Caco-2 (cell line): Measurements from ENCODE around the gene ALDH16A1. TPM values are rescaled to one million over a fixed set of nuclear protein-coding genes. Genes with fewer than 3 reads are reported as not detected.

Experiments used
- BruUV-seq: library from RNA; stranded (reverse); fragments of 400-500 nt; replicated peaks from 2 replicates; lab custom pipeline; 2021; lab: Mats Ljungman, UMichigan
- CTCF ChIA-PET: fragments of 300-600 bp; sonication (Branson Sonifier 250); formaldehyde crosslinking; loops from one replicate; lab custom pipeline; 2022; ENCODE audit warnings: antibody characterized with exemption; lab: Charles Lee
- POLR2A ChIA-PET: fragments of 300-600 bp; sonication (Branson Sonifier 250); formaldehyde crosslinking; loops from one replicate; lab custom pipeline; 2022; ENCODE audit warnings: antibody characterized with exemption; lab: Charles Lee
- DNase-seq, 2 experiments: peaks; one replicate each; pipeline versions ENCODE4 v3.0.0 to v3.0.0-alpha.2; 2020 to 2022
- H3K27me3 ChIP-seq: replicated peaks from 2 replicates; pipeline ENCODE4 v1.6.0; 2011; ENCODE audit warnings: low read length; ENCODE audit not compliant: control insufficient read depth, insufficient read depth
- H3K36me3 ChIP-seq: 2 replicates; pipeline ENCODE4 v1.5.1; 2011; ENCODE audit warnings: low read length; ENCODE audit not compliant: control insufficient read depth, insufficient read depth
- H3K4me1 ChIP-seq: fragments of 250-450 bp; sonication (Bioruptor Pico); 2 replicates; pipeline ENCODE4 v1.5.1; 2020; ENCODE audit warnings: mild to moderate bottlenecking
- H3K4me3 ChIP-seq: 2 replicates; pipeline ENCODE4 v1.5.1; 2011; ENCODE audit warnings: low read depth, mild to moderate bottlenecking, control low read depth, low read length
- H3K9me3 ChIP-seq: fragments of 250-450 bp; sonication (Bioruptor Pico); 2 replicates; pipeline ENCODE4 v1.5.1; 2020; ENCODE audit warnings: mild to moderate bottlenecking, moderate library complexity
- H3K27ac Mint-ChIP-seq: one replicate; pipeline ENCODE4 v1.8.0; 2022; ENCODE audit warnings: mixed read lengths; ENCODE audit not compliant: unreplicated experiment
- H3K27me3 Mint-ChIP-seq: one replicate; pipeline ENCODE4 v1.8.0; 2022; ENCODE audit warnings: mixed read lengths; ENCODE audit not compliant: insufficient read depth, unreplicated experiment
- H3K36me3 Mint-ChIP-seq: one replicate; pipeline ENCODE4 v1.8.0; 2022; ENCODE audit warnings: mild to moderate bottlenecking, mixed read lengths; ENCODE audit not compliant: insufficient read depth, unreplicated experiment
- H3K4me1 Mint-ChIP-seq: one replicate; pipeline ENCODE4 v1.8.0; 2022; ENCODE audit warnings: low read depth, mixed read lengths; ENCODE audit not compliant: unreplicated experiment
- H3K4me3 Mint-ChIP-seq: one replicate; pipeline ENCODE4 v1.8.0; 2022; ENCODE audit warnings: mild to moderate bottlenecking, moderate library complexity, mixed read lengths; ENCODE audit not compliant: unreplicated experiment
- H3K9me3 Mint-ChIP-seq: one replicate; pipeline ENCODE4 v1.8.0; 2022; ENCODE audit warnings: mixed read lengths; ENCODE audit not compliant: unreplicated experiment
- intact Hi-C: fragments of 100-400 bp; cut with micrococcal nuclease; formaldehyde crosslinking; loops from one replicate; pipeline ENCODE4 v1.10.0; 2022; ENCODE audit not compliant: unreplicated experiment
- total RNA-seq: library from RNA; stranded (reverse); gene quantifications from 2 replicates; pipeline ENCODE4 v1.2.3, GENCODE V29; 2022
- TF ChIP-seq, protein P1 (sequence below), 2 experiments: fragments of 200-600 bp in 1 of 2; IDR thresholded peaks; 1 replicate in 1 of 2; 2 replicates in 1 of 2; pipeline versions ENCODE4 v1.5.1 to v1.8.0; 2011 to 2022; ENCODE audit warnings: antibody characterized with exemption in 1 of 2, control low read depth in 1 of 2, inconsistent platforms in 1 of 2, low read depth in 1 of 2, low read length in 1 of 2, mild to moderate bottlenecking in 1 of 2, moderate library complexity in 1 of 2; ENCODE audit not compliant: insufficient read depth in 1 of 2, severe bottlenecking in 1 of 2, unreplicated experiment in 1 of 2

The ALDH16A1 gene
- total RNA-seq, 1 experiment from 2014 or later = 45.0 TPM

DNA sequence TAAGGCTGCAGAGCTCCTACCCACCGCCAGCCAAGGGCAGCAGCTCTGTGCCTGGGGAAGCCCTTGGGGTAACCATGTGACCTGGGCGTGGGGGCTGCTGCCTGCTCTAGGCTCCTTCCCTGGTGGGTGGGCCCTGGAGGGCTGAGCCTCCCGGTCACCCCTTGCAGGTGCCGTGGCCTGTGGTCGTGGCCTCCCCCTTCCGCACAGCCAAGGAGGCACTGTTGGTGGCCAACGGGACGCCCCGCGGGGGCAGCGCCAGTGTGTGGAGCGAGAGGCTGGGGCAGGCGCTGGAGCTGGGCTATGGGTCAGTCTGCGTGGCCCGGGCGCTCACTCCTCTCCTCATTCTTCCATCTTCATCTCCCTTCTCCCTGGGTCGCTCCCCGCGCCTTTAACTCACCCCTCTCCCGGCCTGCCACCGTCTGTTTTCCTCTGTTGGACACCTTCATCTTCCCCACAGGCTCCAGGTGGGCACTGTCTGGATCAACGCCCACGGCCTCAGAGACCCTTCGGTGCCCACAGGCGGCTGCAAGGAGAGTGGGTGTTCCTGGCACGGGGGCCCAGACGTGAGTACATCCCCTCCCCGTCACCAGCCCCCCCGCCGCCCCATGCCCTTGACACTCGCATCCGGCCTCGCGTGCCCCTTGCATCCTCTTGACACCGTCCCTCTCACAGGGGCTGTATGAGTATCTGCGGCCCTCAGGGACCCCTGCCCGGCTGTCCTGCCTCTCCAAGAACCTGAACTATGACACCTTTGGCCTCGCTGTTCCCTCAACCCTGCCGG, 11.1 kb downstream of the ALDH16A1 start:
- Histone ChIP-seq H3K4me3 (no peak overlapping the region), H3K4me1 (no peaks in the 10 kb centered on the region), H3K27me3 (no peaks in the 10 kb centered on the region), H3K9me3 (no peaks in the 10 kb centered on the region), H3K36me3 (peaks cover 1% of the 10 kb centered on the region)
- ChIA-PET POLR2A (no interaction called here), CTCF (no interaction called here)
- Mint-ChIP-seq H3K4me3 (no peak overlapping the region), H3K9me3 (no peaks in the 10 kb centered on the region), H3K27me3 (no peaks in the 10 kb centered on the region), H3K27ac (no peak overlapping the region), H3K4me1 (no peaks in the 10 kb centered on the region), H3K36me3 (peaks cover 33% of the 10 kb centered on the region)
- BruUV-seq = no TSS peak
- intact Hi-C loops = no loop called here
- TF ChIP-seq, protein P1, sequence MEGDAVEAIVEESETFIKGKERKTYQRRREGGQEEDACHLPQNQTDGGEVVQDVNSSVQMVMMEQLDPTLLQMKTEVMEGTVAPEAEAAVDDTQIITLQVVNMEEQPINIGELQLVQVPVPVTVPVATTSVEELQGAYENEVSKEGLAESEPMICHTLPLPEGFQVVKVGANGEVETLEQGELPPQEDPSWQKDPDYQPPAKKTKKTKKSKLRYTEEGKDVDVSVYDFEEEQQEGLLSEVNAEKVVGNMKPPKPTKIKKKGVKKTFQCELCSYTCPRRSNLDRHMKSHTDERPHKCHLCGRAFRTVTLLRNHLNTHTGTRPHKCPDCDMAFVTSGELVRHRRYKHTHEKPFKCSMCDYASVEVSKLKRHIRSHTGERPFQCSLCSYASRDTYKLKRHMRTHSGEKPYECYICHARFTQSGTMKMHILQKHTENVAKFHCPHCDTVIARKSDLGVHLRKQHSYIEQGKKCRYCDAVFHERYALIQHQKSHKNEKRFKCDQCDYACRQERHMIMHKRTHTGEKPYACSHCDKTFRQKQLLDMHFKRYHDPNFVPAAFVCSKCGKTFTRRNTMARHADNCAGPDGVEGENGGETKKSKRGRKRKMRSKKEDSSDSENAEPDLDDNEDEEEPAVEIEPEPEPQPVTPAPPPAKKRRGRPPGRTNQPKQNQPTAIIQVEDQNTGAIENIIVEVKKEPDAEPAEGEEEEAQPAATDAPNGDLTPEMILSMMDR (IDR thresholded peaks at IDR 0.05; ENCODE audit: insufficient read depth in 1 of 2, low read depth in 1 of 2, low read length in 1 of 2, severe bottlenecking in 1 of 2, unreplicated experiment in 1 of 2) = no peak
- no peak for DNase-seq

DNA sequence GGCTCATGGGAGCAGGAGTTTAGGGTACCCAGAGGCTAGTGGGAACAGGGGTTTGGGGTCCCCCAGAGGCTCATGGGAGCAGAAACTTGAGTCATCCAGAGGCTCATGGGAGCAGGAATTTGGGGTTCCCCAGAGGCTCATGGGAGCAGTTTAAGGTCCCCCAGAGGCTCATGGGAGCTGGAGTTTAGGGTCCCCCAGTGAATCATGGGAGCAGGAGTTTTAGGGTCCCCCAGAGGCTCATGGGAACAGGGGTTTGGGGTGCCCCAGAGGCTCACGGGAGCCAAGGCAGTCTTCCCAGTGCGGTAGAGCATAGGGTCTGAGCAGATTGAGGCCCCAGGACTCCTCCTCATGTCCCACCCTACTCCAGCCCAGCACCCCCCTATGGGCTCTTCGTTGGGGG, 12.3 kb downstream of the ALDH16A1 start:
- ChIA-PET POLR2A (no interaction called here), CTCF (no interaction called here)
- H3K27ac Mint-ChIP-seq = no peak overlapping the region
- peaks cover 33% of the 10 kb centered on the region for H3K36me3 Mint-ChIP-seq
- no peak for DNase-seq
- Histone ChIP-seq H3K4me1 (no peaks in the 10 kb centered on the region), H3K9me3 (no peaks in the 10 kb centered on the region), H3K27me3 (no peaks in the 10 kb centered on the region), H3K36me3 (peaks cover 1% of the 10 kb centered on the region; the same call in 1 of the 2 replicates), H3K4me3 (no peak overlapping the region)
- H3K9me3 Mint-ChIP-seq = no peaks in the 10 kb centered on the region
- no peaks in the 10 kb centered on the region for H3K27me3 Mint-ChIP-seq
- intact Hi-C loops = no loop called here
- H3K4me3 Mint-ChIP-seq = no peak overlapping the region
- BruUV-seq = no TSS peak
- H3K4me1 Mint-ChIP-seq = no peaks in the 10 kb centered on the region
- TF ChIP-seq, protein P1 (IDR thresholded peaks at IDR 0.05; ENCODE audit: insufficient read depth in 1 of 2, low read depth in 1 of 2, low read length in 1 of 2, severe bottlenecking in 1 of 2, unreplicated experiment in 1 of 2) = no peak

GRCh38 chr19:49468199-49468598, 15.2 kb downstream of the ALDH16A1 start:
- peaks cover 24% of the 10 kb centered on the region for H3K36me3 Mint-ChIP-seq
- no TSS peak for BruUV-seq
- ChIA-PET POLR2A (no interaction called here), CTCF (no interaction called here)
- Histone ChIP-seq H3K4me3 (no peak overlapping the region), H3K36me3 (peaks cover 1% of the 10 kb centered on the region; the same call in 1 of the 2 replicates), H3K9me3 (no peaks in the 10 kb centered on the region), H3K4me1 (no peaks in the 10 kb centered on the region), H3K27me3 (no peaks in the 10 kb centered on the region)
- no peak overlapping the region for H3K4me3 Mint-ChIP-seq
- H3K9me3 Mint-ChIP-seq = no peaks in the 10 kb centered on the region
- intact Hi-C loops = no loop called here
- no peak for DNase-seq
- no peak overlapping the region for H3K27ac Mint-ChIP-seq
- H3K27me3 Mint-ChIP-seq = no peaks in the 10 kb centered on the region
- TF ChIP-seq, protein P1 (IDR thresholded peaks at IDR 0.05; ENCODE audit: insufficient read depth in 1 of 2, low read depth in 1 of 2, low read length in 1 of 2, severe bottlenecking in 1 of 2, unreplicated experiment in 1 of 2) = no peak
- H3K4me1 Mint-ChIP-seq = no peaks in the 10 kb centered on the region
